ENCODE measurements around the gene ZBTB17.

GRCh38 chr1:15943992-15944307, 32.0 kb downstream of the ZBTB17 start:
- TF ChIP-seq REST (IDR thresholded peaks at IDR 0.05) (no peak), POLR2A (IDR thresholded peaks at IDR 0.05; ENCODE audit: low read length) (no peak), BHLHE40 (IDR thresholded peaks at IDR 0.05; ENCODE audit: low read depth, low read length) (no peak)
- TF ChIP-seq, protein P1, sequence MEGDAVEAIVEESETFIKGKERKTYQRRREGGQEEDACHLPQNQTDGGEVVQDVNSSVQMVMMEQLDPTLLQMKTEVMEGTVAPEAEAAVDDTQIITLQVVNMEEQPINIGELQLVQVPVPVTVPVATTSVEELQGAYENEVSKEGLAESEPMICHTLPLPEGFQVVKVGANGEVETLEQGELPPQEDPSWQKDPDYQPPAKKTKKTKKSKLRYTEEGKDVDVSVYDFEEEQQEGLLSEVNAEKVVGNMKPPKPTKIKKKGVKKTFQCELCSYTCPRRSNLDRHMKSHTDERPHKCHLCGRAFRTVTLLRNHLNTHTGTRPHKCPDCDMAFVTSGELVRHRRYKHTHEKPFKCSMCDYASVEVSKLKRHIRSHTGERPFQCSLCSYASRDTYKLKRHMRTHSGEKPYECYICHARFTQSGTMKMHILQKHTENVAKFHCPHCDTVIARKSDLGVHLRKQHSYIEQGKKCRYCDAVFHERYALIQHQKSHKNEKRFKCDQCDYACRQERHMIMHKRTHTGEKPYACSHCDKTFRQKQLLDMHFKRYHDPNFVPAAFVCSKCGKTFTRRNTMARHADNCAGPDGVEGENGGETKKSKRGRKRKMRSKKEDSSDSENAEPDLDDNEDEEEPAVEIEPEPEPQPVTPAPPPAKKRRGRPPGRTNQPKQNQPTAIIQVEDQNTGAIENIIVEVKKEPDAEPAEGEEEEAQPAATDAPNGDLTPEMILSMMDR (IDR thresholded peaks at IDR 0.05), result no peak
